NCI-H446 (cell line): ENCODE measurements around the gene C11orf16.
"Not testable (repeated sequence)": the region's sequence is repeated elsewhere in the genome, so short reads cannot be mapped to it uniquely, and the experiment has no call there.

ENCODE experiments used
- DNase-seq, 2 experiments: peaks; one replicate each; lab custom pipeline; 2025; lab: John Stamatoyannopoulos, UW

Gene C11orf16

GRCh38 chr11:8886322-8886721 lies 46.4 kb downstream of the C11orf16 start:
- no peak for DNase-seq

GRCh38 chr11:8881585-8881984 lies 51.2 kb downstream of the C11orf16 start:
- not testable (repeated sequence) for DNase-seq

GRCh38 chr11:8878771-8879170 lies 54.0 kb downstream of the C11orf16 start:
- no peak for DNase-seq

- no peak for DNase-seq
Observed at GRCh38 chr11:8873741-8874405, 58.9 kb downstream of the C11orf16 start.

GRCh38 chr11:8871962-8872361 lies 60.8 kb downstream of the C11orf16 start:
- DNase-seq: no peak

GRCh38 chr11:8871171-8871775 lies 61.5 kb downstream of the C11orf16 start:
- peak; percentile 62 to 83 for DNase-seq

- DNase-seq: peak in 1 of 2 experiments; percentile 59
Observed at GRCh38 chr11:8870411-8871170, 62.2 kb downstream of the C11orf16 start.
